Skeletal muscle tissue (tissue), 4 donors: ENCODE results near the gene SCNM1. TPM values are rescaled to one million over a fixed set of nuclear protein-coding genes. Genes with fewer than 3 reads are reported as not detected.

Experiments
- H3K27ac ChIP-seq: one replicate; pipeline ENCODE4 v1.7.0; 2013; ENCODE audit warnings: mild to moderate bottlenecking, low read depth, low read length, inconsistent platforms
- H3K27me3 ChIP-seq, 3 donors: one replicate each; pipeline ENCODE4 v1.7.0; 2013; ENCODE audit warnings: low read length in 3 of 3; ENCODE audit not compliant: control insufficient read depth in 3 of 3, insufficient read depth in 3 of 3
- H3K36me3 ChIP-seq, 3 donors: one replicate each; pipeline ENCODE4 v1.7.0; 2013; ENCODE audit warnings: low read length in 3 of 3; ENCODE audit not compliant: control insufficient read depth in 3 of 3, insufficient read depth in 3 of 3
- H3K4me1 ChIP-seq, 3 donors: one replicate each; pipeline ENCODE4 v1.7.0; 2013; ENCODE audit warnings: low read length in 3 of 3, mild to moderate bottlenecking in 3 of 3; ENCODE audit not compliant: control insufficient read depth in 3 of 3, insufficient read depth in 3 of 3
- H3K4me3 ChIP-seq, 3 donors: one replicate each; pipeline ENCODE4 v1.7.0; 2013; ENCODE audit warnings: low read length in 3 of 3
- H3K9ac ChIP-seq, 3 donors: one replicate each; pipeline ENCODE4 v1.7.0; 2013; ENCODE audit warnings: low read length in 3 of 3, mild to moderate bottlenecking in 3 of 3, moderate library complexity in 2 of 3, low read depth in 1 of 3
- H3K9me3 ChIP-seq, 3 donors: one replicate each; pipeline ENCODE4 v1.7.0; 2013; ENCODE audit warnings: low read length in 3 of 3; ENCODE audit not compliant: control insufficient read depth in 3 of 3
- total RNA-seq: library from RNA; depleted of rRNA; stranded (reverse); fragments of >200 nt; gene quantifications from one replicate; pipeline ENCODE4 v1.2.3, GENCODE V29; 2014
- donor health status: Osteomylitis.

Gene SCNM1
- total RNA-seq, 1 donor from 2014 or later, result 24.5 TPM

GRCh38 chr1:151134991-151135390, 31.0 kb upstream of the SCNM1 start:
- H3K9me3 ChIP-seq, result no peaks in the 10 kb centered on the region
- H3K27me3 ChIP-seq, result no peaks in the 10 kb centered on the region
- H3K27ac ChIP-seq, result peak overlapping the region; percentile 44
- H3K4me3 ChIP-seq, result no peak overlapping the region
- peaks cover 64 to 73% (median 65%) of the 10 kb centered on the region in 3 donors for H3K36me3 ChIP-seq
- peak overlapping the region in 2 of 3 donors; percentile 14 to 62 for H3K9ac ChIP-seq
- peaks cover 39 to 60% (median 54%) of the 10 kb centered on the region in 3 donors for H3K4me1 ChIP-seq

DNA sequence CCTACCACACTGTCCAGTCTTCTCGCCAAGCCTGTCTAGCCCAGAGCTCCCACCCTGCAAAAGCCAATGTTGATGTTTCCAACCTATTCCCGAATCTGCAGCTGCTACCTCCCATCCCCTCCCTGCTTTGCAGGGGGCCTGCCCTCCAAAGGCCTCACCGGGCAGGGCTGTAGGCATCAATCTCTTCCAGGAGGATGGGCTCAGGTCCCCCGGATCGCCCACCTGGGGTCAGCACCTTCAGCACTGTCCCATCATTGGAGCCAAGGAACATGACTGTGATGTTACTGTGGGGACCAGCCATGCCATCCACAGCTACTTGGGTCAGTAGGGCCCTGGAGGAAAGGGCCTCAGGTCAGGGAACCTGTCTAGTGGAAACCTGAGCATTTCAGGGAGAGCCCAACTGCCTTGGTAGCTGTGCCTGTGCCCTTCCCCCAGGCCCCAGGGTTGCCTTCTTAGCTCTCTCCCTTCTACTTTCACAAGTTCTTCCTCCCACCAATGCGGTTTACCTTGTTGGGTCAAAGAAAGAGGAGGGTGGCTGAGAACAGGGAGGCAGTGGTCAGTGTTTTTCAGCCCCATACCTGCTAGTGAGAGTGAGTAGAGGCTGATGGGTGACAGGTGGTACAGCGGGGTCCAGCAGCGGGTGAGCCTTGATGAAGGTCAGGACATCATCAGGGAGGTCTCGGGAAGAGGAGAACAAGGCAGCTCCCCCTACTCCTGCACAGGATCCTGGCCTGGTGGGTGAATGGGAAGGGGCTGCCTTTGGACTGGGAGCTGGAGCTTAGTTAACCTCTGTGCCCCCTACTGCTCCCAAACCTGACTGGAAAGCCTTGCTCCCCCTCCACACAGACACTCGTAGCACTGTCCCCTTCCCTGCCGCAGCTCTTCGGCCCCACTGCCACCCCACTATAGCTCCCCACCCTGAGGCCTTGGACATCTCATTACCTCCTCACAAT, 30.2 kb upstream of the SCNM1 start:
- peaks cover 36 to 65% (median 59%) of the 10 kb centered on the region in 3 donors for H3K4me1 ChIP-seq
- H3K36me3 ChIP-seq, result peaks cover 70 to 78% (median 70%) of the 10 kb centered on the region in 3 donors
- no peak overlapping the region for H3K4me3 ChIP-seq
- peak overlapping the region; percentile 64 for H3K27ac ChIP-seq
- no peaks in the 10 kb centered on the region for H3K9me3 ChIP-seq
- peak overlapping the region; percentile 14 to 62 (median 23) for H3K9ac ChIP-seq
- H3K27me3 ChIP-seq, result no peaks in the 10 kb centered on the region

- Histone ChIP-seq H3K4me1 (peaks cover 39 to 75% (median 73%) of the 10 kb centered on the region in 3 donors), H3K9me3 (no peaks in the 10 kb centered on the region), H3K4me3 (no peak overlapping the region), H3K27me3 (no peaks in the 10 kb centered on the region), H3K36me3 (peaks cover 74 to 77% (median 75%) of the 10 kb centered on the region in 3 donors), H3K27ac (no peak overlapping the region), H3K9ac (no peak overlapping the region)
Observed at GRCh38 chr1:151137789-151138188, 28.2 kb upstream of the SCNM1 start.

DNA sequence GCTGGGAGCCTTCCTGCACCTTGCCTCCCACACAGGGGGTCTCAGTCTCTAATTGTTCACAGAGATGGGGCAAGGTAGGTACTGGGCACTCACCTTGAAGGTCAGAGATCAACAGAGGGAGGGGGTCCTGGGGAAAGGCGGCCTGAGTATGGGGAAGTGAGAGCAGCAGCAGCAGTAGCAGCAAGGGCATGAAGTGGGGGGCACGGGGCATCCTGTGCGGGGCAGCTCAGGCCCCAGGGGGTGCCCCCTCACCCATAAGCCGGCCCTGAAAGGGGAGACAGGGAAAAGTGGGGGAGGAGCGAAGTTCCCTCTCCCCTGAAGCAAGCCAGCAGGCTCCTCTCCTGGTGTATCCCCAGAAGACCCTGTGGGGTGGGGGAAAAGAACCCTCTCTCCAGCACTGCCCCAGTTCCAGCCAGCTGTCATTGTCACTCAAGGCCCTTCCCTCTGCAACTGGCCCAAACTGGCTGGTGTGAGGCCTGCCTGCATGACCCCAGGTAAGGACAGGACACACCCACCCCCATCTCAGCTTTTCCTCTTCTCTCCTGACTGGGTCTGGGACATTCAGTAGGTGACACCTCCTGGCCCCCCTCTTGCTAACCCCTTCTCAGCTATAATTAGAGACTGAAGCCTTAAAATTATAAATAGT, 23.4 kb upstream of the SCNM1 start:
- H3K27ac ChIP-seq, result peak overlapping the region; percentile 97
- peak overlapping the region; percentile 20 to 65 (median 34) for H3K4me3 ChIP-seq

GRCh38 chr1:151143057-151143435, 22.9 kb upstream of the SCNM1 start:
- Histone ChIP-seq H3K36me3 (peaks cover 28 to 44% (median 38%) of the 10 kb centered on the region in 3 donors), H3K4me1 (peaks cover 48 to 80% (median 68%) of the 10 kb centered on the region in 3 donors), H3K9me3 (no peaks in the 10 kb centered on the region), H3K27ac (peak overlapping the region; percentile 97), H3K27me3 (no peaks in the 10 kb centered on the region), H3K4me3 (peak overlapping the region; percentile 97 to 99 (median 97)), H3K9ac (peak overlapping the region; percentile 97 to 99 (median 99))

More for the DNA sequence above, 23.4 kb upstream of the SCNM1 start:
- Histone ChIP-seq H3K9me3 (no peaks in the 10 kb centered on the region), H3K27me3 (no peaks in the 10 kb centered on the region), H3K36me3 (peaks cover 33 to 49% (median 43%) of the 10 kb centered on the region in 3 donors), H3K4me1 (peaks cover 43 to 78% (median 69%) of the 10 kb centered on the region in 3 donors), H3K9ac (peak overlapping the region; percentile 57 to 99 (median 99))

GRCh38 chr1:151143986-151144385, 22.0 kb upstream of the SCNM1 start:
- Histone ChIP-seq H3K27ac (peak overlapping the region; percentile 97), H3K4me3 (peak overlapping the region; percentile 97 to 99 (median 97)), H3K9me3 (no peaks in the 10 kb centered on the region), H3K36me3 (peaks cover 20 to 35% (median 30%) of the 10 kb centered on the region in 3 donors), H3K9ac (peak overlapping the region; percentile 97 to 99 (median 99)), H3K27me3 (no peaks in the 10 kb centered on the region), H3K4me1 (peaks cover 48 to 80% (median 65%) of the 10 kb centered on the region in 3 donors)

DNA sequence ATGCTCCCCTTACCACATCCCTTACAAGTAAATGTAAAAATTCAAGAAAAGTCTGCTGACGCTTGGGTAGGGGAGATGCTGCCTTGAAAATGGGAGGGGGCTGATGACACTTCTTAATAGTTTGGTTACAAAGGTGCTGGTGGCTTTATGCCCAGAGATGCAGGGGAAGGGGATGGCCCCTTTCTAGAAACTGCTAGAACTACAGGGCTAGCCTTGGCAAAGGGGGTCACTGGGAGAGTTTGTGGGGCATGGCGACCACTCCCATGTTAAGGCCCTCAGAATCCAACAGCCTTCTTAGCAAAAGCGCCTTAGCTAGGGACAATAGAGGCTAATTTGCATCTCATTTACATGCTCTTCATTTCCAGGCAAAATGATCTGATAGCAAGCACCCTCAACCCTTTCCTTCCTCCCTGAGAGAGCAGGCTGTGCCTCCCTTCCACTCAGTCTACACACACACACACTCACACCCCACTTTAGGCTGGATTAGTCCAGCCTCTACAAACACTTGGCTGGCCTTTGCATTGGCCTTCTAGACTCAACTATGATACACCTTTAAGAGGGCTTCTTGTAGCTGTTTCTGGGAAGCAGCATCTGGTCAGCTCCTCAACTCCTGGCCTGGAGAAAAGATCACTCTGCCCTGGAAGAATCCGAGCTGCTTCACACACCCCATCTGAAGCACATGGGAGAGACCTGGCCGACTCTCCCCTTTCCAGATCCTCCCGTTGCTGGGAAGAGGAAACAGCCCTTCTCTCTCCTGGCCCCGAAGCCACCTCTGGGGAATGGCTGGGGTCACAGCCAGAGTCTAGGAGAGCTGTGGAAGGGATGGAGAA, 21.3 kb upstream of the SCNM1 start:
- peak overlapping the region; percentile 97 for H3K27ac ChIP-seq
- H3K27me3 ChIP-seq, result no peaks in the 10 kb centered on the region
- H3K9me3 ChIP-seq, result no peaks in the 10 kb centered on the region
- peaks cover 48 to 74% (median 61%) of the 10 kb centered on the region in 3 donors for H3K4me1 ChIP-seq
- H3K36me3 ChIP-seq, result peaks cover 13 to 28% (median 23%) of the 10 kb centered on the region in 3 donors
- H3K9ac ChIP-seq, result peak overlapping the region; percentile 97 to 99 (median 99)
- H3K4me3 ChIP-seq, result peak overlapping the region; percentile 97 to 99 (median 97)

DNA sequence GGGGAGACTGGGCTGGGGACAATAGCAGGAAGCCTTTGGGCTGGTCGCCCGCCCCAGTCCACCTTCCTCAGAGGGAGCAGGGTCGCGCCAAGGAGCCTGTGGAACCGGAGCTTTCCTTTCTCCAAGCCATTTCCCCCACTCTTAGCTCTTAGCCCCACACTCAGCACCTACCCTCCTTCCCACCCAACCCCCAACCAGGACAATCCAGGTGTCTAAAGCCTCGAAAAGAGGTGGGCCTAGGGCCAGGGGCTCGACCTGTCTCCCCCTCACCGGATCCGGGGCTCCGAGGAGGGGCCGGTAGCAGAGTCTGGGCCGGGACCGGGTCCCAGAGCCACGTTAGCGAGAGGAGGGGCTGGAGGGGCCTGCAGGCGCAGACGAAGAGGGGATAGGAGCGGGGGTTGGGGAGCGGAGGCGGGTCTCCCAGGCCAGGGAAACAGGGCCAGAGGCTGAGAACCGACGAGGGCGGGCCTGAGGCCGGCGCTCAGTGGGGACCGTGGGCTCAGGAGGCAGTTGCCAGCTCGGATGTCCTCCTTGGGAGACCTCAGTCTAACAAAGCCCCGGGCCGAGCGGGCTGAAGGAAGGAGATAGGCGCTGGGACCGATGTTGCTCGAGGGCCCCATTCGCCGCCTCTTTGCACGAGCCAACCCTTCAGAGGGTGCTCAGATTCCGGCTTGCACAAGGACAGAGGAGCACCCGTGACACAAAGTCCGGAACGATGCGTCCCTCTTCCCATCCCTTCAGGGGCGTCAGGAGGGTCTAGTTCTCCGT, 20.5 kb upstream of the SCNM1 start:
- peak overlapping the region; percentile 97 to 99 (median 97) for H3K4me3 ChIP-seq
- peak overlapping the region; percentile 97 for H3K27ac ChIP-seq
- H3K36me3 ChIP-seq, result peaks cover 5 to 20% (median 16%) of the 10 kb centered on the region in 3 donors
- H3K27me3 ChIP-seq, result no peaks in the 10 kb centered on the region
- H3K9ac ChIP-seq, result peak overlapping the region; percentile 97 to 99 (median 99)
- no peaks in the 10 kb centered on the region for H3K9me3 ChIP-seq
- peaks cover 48 to 67% (median 54%) of the 10 kb centered on the region in 3 donors for H3K4me1 ChIP-seq

GRCh38 chr1:151146072-151146411, 19.9 kb upstream of the SCNM1 start:
- peaks cover 48 to 63% (median 50%) of the 10 kb centered on the region in 3 donors for H3K4me1 ChIP-seq
- peak overlapping the region; percentile 97 for H3K27ac ChIP-seq
- H3K27me3 ChIP-seq, result no peaks in the 10 kb centered on the region
- peak overlapping the region; percentile 97 to 99 (median 97) for H3K4me3 ChIP-seq
- H3K9ac ChIP-seq, result peak overlapping the region; percentile 97 to 99 (median 99)
- H3K9me3 ChIP-seq, result no peaks in the 10 kb centered on the region
- H3K36me3 ChIP-seq, result peaks cover 3 to 19% (median 14%) of the 10 kb centered on the region in 3 donors
